ENCODE measurements around the gene INTS11.
A peak's percentile ranks its signal among the peaks of the same experiment; 100 is the strongest.

Gene INTS11

DNA sequence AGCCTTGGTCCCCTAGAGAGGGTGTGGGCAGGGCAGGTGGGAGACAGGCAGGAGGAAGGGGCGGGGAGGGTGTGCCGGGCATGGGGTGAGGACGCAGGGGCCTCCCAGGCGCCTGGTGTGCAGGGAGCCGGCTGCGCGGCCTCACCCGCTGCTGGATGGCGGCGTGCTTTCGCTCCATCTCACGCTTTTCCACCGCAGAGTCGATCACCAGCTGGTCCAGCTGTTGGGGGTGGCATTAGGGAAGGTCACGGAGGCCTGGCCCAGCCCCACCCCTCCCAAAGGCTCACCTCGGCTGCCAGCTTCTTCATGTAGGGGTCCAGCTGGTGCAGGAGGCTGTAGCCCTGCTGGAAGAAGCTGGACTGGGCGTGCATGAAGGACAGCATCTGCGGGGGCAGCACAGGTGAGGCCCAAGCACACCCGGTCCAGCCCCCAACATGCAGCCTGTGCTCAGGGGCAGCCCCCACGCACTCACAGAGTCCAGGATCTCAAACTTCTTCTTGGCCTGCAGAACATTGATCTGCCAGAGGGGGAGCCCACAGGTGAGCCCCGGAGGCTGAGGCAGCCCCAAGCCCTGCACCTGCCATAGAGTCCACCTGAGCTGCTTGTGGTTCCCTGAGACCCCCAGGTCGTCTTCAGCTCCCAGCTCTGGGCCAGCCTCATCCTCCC, 24.6 kb downstream of the INTS11 start (continued):
- TF ChIP-seq ZNF571 (tag by site-specific recombination; IDR thresholded peaks at IDR 0.05) (no peak), EGR2 (tag by site-specific recombination; IDR thresholded peaks at IDR 0.05; ENCODE audit: low read depth) (peak; percentile 36), KLF1 (tag by site-specific recombination; IDR thresholded peaks at IDR 0.05) (peak; percentile 72), CTCF (tag by site-specific recombination; IDR thresholded peaks at IDR 0.05) (peak; percentile 48)

- Histone ChIP-seq H3K4me1 (ENCODE audit: control insufficient read depth, insufficient read depth, low read length) (no peaks in the 10 kb centered on the region), H3K9me3 (ENCODE audit: control insufficient read depth, insufficient read depth, low read depth, low read length) (no peaks in the 10 kb centered on the region), H3K4me3 (ENCODE audit: low read depth, low read length) (no peak overlapping the region), H3K36me3 (ENCODE audit: control insufficient read depth in 2 of 2, insufficient read depth in 1 of 2, low read length in 2 of 2) (peaks cover 0 to 36% of the 10 kb centered on the region in 2 experiments; a peak in 2 of 3 replicates), H3K27ac (ENCODE audit: extremely low read depth, low read depth, low read length) (no peak overlapping the region)
- TF ChIP-seq ZNF121 (tag by site-specific recombination; IDR thresholded peaks at IDR 0.05) (no peak), ZNF266 (tag by site-specific recombination; IDR thresholded peaks at IDR 0.05; ENCODE audit: low read depth) (no peak), ZBTB20 (tag by site-specific recombination; IDR thresholded peaks at IDR 0.05) (no peak), ZNF707 (tag by site-specific recombination; IDR thresholded peaks at IDR 0.05) (no peak), SP2 (tag by site-specific recombination; IDR thresholded peaks at IDR 0.05) (no peak), SETDB1 (IDR thresholded peaks at IDR 0.05; ENCODE audit: insufficient read length, low read length) (no peak), ZNF600 (tag by site-specific recombination; IDR thresholded peaks at IDR 0.05) (0 out of 2 replicates have a peak, but pooled peaks have one; percentile 31), KLF10 (tag by site-specific recombination; IDR thresholded peaks at IDR 0.05) (no peak), ZNF654 (tag by site-specific recombination; IDR thresholded peaks at IDR 0.05; ENCODE audit: low read depth) (no peak), ZNF544 (tag by site-specific recombination; IDR thresholded peaks at IDR 0.05) (no peak), TRIM28 (IDR thresholded peaks at IDR 0.05; ENCODE audit: borderline replicate concordance, low read length) (no peak), ZFP69B (tag by site-specific recombination; IDR thresholded peaks at IDR 0.05) (no peak), ZNF560 (tag by site-specific recombination; IDR thresholded peaks at IDR 0.05; ENCODE audit: borderline replicate concordance) (no peak), ZBTB26 (tag by site-specific recombination; optimal IDR thresholded peaks at IDR 0.05) (no peak), ZSCAN23 (tag by site-specific recombination; IDR thresholded peaks at IDR 0.05) (no peak), GLIS2 (tag by site-specific recombination; IDR thresholded peaks at IDR 0.05) (peak; percentile 58)
- TF ChIP-seq, protein P1, sequence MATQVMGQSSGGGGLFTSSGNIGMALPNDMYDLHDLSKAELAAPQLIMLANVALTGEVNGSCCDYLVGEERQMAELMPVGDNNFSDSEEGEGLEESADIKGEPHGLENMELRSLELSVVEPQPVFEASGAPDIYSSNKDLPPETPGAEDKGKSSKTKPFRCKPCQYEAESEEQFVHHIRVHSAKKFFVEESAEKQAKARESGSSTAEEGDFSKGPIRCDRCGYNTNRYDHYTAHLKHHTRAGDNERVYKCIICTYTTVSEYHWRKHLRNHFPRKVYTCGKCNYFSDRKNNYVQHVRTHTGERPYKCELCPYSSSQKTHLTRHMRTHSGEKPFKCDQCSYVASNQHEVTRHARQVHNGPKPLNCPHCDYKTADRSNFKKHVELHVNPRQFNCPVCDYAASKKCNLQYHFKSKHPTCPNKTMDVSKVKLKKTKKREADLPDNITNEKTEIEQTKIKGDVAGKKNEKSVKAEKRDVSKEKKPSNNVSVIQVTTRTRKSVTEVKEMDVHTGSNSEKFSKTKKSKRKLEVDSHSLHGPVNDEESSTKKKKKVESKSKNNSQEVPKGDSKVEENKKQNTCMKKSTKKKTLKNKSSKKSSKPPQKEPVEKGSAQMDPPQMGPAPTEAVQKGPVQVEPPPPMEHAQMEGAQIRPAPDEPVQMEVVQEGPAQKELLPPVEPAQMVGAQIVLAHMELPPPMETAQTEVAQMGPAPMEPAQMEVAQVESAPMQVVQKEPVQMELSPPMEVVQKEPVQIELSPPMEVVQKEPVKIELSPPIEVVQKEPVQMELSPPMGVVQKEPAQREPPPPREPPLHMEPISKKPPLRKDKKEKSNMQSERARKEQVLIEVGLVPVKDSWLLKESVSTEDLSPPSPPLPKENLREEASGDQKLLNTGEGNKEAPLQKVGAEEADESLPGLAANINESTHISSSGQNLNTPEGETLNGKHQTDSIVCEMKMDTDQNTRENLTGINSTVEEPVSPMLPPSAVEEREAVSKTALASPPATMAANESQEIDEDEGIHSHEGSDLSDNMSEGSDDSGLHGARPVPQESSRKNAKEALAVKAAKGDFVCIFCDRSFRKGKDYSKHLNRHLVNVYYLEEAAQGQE (tag by site-specific recombination; IDR thresholded peaks at IDR 0.05) = peak; percentile 97
- ChIA-PET POLR2A (interaction anchor here (0.9 kb wide), 1 partner anchor 10 kb away, joined by 3 read pairs; no protein-coding TSS in a partner anchor), CTCF (interaction anchor here (1.3 kb wide), 1 partner anchor 49 kb away, joined by 4 read pairs; no protein-coding TSS in a partner anchor)
Measured at GRCh38 chr1:1298861-1299685, 25.4 kb downstream of the INTS11 start.

Measured in HEK293 (cell line).